Stimulated activated CD8-positive, alpha-beta memory T cell treated with anti-CD3 and anti-CD28 coated beads, Interleukin-2, amount 100 ng/mL, for 1 hour (primary cell): ENCODE data around the gene ANKRD13B.
"Not testable (repeated sequence)": the region's sequence is repeated elsewhere in the genome, so short reads cannot be mapped to it uniquely, and the experiment has no call there.

Experiments used
- DNase-seq, 2 donors: peaks; one replicate each; pipeline ENCODE4 v3.0.0-alpha.2; 2020; ENCODE audit warnings: low read depth in 2 of 2

ANKRD13B gene

DNA sequence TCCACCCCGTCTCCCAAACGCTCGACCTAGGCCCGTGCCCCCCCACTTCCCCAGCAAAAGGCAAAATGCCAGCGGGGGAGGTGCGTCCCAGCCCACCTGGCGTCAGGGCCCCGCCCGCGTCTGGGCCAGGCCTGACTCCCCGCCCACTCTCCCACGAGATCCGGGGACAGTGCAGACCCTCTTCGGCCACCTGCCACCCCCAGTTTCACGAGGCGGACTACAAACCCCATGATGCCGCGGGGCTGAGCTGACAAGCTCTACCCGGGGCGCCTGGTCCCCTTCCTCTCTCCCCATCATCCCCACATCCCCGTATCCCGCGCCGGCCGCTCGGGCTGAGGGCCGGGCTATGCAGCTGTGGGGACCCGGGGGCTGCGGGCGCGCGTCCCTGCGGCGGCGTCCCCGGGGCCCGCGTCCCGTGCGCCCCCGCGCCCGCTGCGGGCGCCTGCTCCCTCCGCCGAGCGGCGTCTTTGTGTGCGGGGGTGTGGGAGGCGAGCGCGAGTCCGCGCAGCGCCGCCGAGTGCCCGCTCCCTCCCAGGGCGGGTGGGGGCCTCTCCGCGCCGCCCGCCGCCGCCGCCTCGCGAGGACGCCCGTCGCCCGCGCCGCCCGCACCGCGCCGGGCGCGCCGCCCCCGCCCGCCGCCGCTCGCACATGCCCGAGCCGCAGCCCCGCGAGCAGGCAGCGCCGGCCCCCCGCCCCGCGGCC, at the start of gene ANKRD13B:
Gene ANKRD13B, plus strand, starts transcription at position 283 of the 702 bp plus-strand sequence. CDS start 490 bp downstream, outside the sequence.
- DNase-seq: no peak

DNA sequence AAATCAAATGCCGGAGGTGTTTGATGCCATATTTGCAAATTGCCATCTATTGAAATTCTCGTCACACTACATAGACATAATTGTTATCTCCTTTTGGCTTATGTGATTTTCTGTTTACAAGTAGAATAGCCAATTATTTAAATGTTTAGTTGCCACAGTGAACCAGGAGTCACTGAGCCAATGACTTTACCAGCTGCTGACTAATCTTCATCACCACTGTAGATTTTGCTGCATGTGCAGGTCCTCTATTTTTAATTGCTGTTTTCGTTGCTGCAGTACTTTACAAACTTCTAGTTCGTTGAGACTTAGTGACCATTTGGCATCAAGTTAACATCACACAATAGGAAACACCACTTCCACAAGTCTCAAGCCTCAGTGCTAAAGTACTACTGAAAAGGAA, 48.9 kb upstream of the ANKRD13B start:
- no peak for DNase-seq

DNA sequence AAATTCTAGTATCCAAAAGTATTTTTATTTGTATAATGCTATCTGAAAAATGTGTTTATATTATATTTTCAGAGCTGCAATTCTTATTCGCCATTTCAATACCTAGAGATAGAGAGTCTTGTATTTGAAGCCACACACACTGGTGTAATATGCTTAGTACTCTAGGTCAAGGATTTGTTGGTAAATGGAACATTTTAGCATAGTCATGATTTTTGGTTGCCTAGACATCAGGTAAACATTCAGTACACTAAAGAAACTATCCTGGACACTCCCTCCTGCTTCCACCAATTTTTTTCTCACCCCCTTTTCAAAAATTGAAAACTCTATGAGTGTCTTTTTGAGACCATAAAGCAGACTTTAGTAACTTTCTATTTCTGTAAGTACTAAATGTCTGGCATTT, 46.8 kb upstream of the ANKRD13B start:
- DNase-seq: no peak

DNA sequence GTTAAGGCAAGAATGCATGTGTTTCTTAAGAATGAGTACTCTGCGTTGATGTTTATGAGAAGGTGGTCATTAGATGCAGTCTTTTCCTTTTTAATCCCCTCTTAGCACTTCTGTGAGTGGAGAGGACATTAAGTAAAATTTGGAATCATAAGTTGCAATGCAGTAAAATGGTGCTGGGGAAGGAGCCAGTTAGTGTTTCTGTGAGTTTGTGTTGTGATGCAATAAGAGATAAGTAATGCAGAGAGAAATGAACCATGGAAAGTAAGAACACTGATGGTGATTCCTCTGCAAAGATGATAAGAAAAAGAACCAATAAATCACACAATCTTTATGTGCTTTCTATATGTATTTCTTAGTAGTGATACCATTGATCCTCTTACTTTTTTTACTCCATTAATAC, 46.1 kb upstream of the ANKRD13B start:
- no peak for DNase-seq

DNA sequence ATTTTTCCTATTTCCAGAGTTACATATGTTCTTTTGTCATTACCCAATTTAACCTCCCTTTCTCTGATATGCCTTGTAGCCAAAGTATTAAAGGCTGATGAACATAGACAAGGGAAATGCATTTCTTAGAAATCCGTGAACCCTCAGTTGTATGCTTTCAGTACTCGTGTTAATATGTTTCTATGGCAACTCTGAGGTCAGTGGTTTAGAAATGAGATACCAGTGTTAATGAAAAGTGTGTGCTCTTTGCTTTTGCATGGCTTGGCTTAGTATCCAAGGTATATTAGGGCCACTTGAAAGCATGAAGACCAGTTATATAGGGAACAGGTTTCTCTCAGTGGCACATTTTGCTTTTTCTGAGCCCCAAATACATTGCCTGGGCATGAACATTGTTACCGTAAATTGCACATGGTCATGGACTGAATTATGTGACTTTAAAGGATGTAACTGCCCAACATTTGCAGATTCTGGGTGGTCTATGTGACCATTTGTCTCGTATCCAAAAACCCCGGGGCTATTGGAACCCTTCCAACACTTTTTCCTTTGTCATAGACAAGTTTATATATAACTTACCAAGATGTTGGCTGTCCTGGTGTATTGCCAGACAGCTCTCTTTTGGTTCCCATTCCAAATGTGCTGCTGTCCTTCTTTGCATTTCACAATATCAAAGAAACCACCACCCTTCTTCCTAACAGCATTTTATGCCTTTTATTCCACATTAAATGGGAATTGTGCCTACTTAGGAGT, 43.6 kb upstream of the ANKRD13B start:
- no peak for DNase-seq

DNA sequence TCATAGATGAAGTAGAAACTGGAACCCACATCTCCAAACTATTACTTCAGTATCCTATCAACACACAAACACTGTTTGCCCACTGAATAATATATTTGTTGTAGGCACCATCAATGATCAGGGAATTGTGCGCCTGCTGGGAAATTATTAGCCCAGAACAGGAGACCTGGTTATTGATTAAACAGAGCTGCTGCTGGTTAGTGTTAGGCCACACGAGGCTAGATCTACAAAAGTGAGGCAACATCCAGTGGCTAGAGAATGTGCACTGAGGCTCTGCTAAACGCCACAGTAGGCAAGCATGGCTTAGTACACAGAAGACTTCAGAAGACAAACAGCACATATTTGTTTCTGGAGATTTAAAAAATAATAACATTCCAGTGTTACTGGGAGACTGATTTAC, 37.1 kb upstream of the ANKRD13B start:
- no peak for DNase-seq

DNA sequence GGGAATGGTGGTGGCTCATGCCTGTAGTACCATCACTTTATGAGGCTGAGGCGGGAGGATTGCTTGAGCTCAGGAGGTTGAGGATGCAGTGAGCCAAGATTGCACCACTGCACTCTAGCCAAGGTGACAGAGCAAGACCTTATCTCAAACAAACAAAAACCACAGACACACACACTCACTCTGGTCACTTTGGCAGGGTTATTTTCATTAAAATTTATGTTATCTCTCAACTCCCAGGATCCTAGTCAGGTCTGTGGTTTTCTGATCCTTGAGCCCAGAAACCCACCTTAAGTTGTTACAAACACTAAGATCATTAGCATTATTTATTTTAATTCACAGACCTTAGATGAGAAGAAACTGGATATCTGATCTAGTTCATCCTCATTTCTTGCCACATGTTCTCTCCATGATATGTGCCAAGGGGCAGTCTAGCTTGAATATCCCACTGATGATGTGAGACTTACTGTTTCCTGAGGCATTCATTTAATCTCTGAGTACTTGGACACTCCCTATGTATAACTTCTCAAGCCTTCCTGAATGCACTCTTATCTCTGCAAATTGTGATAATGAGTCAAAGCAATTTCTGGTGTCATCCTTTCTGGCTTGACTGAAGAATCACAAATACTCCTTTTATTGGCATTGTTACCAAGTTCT, 35.7 kb upstream of the ANKRD13B start:
- no peak for DNase-seq

DNA sequence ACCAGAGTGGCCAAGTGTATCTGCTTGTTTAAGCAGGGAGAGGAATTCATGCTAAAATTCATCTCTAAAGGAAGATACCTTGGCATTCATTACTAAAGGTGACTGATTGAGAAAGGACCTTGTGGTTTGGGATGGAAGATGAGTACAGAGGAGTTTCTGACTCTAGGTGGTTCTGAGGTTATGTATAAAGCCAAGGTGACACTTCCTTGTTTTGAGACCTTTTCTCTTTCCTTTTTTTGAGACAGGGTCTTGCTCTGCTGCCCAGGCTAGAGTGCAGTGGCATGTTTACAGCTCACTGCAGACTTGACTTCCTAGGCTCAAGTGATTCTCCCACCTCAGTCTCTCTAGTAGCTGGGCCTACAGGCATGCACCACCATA, 35.2 kb upstream of the ANKRD13B start:
- no peak for DNase-seq

DNA sequence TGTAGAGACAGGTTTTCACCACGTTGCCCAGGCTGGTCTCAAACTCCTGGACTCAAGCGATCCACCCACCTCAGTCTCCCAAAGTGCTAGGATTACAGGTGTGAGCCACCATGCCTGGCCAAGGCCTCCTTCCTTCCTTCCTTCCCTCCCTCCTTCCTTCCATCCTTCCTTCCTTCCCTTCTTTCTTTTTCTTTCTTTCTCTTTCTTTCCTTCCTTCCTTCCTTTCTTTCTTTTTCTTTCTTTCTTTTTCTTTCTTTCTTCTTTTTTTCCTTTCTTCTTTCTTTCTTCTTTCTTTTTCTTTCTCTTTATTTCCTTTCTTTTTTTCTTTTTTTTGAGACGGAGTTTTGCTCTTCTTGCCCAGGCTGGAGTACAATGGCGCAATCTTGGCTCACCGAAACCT, 34.8 kb upstream of the ANKRD13B start:
- DNase-seq: not testable (repeated sequence)

DNA sequence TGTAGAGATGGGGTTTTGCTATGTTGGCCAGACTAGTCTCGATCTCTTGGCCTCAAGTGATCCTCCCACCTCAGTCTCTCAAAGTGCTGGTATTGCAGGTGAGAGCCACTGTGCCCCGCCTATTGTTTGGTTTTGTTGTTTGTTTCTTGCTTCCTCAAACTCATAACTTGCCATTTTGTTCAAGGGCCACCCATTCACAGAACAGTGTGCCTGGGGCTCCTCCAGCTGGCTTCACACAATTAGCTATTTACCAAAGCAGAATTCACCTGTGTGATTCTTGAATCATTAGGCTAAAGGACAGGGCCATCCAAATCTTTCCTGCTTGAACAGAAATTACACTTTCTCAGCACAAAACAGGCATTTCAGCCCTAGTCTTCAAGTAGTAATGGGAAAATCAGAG, 33.3 kb upstream of the ANKRD13B start:
- DNase-seq: no peak

DNA sequence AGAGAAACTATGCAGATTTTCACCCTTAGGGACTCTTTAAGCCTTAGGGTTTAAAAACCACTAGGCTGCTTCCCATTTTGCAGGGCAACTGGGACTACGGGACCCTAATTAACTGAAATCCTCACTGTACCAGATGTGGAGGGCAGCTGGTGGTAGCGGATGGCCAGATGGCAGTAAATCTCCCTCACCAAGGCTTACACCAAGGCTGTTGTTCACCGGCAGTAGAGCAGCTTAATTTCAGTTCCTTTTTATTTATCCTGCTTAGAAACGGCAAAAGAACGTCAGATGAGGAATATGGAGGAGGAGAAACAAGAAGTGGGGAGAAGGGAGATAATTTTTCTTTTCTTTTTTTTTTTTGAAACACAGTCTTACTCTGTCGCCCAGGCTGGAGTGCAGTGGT, 32.6 kb upstream of the ANKRD13B start:
- DNase-seq: no peak

DNA sequence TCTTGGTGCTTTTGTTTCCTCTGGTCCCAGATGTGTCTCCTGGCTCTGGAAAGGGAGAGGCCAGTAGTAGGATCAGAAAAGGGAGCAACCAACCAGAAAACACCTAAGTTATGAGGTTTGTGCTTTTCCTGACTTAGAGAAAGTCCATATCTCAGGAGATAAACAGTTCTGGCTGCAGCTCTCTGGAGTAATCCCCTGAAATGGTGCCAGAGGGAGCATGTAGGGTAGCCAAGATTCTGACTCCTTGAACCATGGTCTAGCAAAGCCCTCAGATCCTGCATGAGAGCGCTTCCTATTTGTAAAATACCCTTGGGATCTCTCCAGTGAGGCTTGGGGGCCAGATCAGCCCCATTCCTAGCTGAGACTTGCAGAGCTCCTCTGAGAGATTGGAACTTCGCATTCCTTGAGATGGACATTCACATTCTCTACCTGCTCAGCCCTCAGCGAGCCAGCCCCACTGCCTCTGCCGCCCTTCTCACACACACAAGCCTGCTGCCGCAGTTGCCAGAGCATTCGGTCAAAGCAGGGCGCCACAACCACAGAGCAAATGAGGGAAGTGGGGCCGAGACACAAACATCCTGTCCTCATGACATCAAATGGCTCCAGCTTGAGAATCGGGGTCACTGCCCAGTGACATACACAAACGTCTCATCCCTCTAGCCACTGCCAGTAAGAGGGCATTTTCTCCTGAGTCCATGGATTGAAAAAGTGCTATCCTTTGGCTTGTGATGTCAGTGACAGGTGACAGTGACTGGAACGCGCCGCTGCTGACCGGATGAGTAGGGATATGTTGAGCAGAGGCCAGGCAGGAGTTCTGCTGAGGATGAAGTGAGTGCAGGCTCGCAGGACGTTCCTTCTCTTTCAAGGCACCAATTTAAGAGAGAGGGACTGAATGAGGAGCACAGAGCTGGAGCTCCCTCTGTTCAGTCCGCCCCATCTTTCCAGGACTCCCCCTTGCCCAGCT, 31.1 kb upstream of the ANKRD13B start:
- no peak for DNase-seq

DNA sequence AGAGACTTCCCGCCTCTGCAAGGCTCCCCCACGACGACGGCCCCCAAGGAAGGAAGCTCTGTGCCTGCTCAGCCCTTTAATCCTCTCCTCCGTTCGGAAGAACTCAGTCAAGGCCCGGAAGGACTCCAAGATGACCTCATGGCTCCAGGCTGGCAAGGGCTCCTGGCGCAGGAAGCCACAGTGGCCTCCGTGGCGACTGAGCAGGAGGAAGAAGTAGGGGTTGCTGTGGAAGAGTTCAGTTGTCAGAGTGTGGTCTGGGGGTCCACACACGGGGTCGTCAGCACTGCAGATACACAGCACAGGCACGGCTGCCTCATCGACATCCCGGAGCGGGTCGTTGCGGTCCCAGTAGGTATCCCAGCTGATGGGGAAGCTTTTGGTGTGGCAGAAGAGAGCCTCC, 30.3 kb upstream of the ANKRD13B start:
- no peak for DNase-seq

DNA sequence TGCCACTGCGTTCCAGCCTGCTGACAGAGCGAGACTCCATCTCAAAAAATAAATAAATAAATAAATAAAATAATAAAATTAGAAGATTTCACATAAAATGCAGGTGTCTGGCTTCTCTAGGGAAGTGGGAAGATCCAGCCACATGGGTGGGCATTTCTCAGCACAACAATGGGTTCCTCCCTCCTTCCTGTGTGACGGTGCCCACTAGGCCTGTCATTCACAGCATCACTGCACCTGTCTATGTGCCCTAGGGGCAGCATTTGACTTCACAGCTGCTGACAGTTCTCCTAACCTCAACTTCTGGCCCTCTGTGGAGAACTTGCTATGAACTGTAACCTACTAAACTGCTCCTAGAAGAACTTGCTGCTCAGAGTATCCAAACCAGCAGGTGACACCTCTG, 29.1 kb upstream of the ANKRD13B start:
- DNase-seq: no peak

DNA sequence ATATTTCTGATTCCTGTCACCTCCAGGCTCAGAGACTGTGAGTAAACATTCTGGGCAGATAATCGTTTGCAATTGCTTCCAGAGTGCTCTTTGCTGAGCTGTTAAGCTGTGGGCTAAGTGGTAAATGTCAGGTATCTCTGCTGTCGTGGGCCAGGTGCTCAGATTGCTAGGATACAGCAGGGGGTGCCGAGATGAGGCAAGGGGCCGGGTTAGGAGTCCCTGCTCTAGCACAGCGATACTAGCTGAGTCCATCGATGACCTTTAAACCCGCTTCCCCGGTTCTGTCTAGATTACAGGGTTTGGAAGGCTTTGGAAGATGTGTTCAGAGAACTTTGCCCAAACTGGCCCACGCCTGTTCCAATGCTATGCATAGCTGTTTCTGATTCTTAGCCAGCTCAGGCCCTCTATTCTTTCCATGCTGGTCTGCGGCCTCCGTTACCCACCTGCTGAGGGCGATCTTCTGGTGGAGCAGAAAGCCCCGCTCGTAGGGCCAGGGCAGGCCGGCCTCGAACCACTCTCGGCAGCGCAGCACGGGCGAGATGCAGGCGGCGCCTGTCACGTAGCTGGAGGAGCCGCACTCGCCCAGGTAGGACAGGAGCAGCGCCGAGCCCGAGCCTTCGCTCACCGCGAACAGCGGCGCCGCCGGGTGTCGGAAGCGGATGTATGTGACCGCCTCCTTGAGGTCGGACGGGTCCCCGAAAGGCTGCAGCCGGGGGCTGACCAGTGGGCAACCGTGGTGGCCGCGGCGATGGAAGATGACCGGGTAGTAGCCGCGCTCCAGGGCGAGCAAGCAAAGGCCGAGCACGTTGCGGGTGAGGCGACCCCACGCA, 27.1 kb upstream of the ANKRD13B start:
- DNase-seq: peak in 1 of 2 donors; percentile 19

DNA sequence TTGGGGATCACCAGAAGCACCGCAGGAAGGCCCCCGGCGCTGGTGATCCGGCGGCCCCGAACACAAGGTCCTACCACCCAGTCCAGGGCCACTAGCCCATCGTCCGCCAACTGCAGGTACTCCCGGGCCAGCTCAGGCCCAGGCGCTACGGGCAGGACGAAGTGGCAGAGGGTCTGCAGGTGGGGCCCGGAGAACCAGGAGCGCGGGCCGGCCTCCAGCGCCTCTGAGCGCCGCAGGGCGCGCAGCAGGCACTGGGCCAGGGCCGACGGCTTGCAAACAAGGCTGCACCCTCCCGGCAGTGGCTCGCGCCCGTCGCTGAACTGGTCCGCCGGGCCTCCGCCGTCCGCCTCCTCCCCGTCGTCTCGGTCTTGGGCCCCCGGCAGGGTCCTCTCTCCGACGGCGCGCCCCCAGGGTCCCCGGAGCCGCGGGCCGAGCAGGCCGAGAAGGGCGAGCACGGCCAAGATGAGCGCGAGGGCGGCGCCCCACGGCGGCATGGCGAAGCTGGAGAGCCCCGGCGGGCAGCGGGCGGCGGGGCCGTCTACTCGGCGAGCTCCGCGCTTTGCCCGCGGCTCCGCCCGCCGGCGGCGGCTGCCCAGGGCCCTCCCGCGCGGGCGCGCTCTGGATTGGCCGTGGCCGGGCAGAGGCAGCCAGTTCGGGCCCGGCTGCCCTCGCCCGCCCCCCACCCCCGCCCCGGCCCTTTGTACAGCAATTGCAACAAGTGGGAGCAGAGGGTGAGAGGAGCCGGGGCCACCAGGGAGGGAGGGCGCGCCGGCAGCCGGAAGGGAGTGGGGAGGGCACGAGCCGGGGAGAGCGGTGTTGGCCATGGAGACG, 26.2 kb upstream of the ANKRD13B start, which contains the start of gene ABHD15:
Gene ABHD15, minus strand, starts transcription at position 565 of the 831 bp plus-strand sequence. Its CDS starts 71 bp downstream, at position 494.
- DNase-seq: no peak

DNA sequence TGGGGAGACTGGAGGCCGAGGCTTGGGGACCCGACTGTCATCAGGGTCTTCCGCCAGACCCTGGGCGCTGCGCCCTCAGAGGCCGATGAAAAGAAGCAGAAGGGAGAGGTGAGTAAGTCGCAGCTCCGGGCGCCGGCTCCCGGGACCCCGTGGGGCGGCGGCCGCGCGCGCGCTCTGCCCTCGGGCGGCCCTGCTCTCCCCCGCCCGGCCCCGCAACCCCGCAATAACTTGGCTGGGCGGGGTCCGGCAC, 25.7 kb upstream of the ANKRD13B start:
- DNase-seq: no peak

DNA sequence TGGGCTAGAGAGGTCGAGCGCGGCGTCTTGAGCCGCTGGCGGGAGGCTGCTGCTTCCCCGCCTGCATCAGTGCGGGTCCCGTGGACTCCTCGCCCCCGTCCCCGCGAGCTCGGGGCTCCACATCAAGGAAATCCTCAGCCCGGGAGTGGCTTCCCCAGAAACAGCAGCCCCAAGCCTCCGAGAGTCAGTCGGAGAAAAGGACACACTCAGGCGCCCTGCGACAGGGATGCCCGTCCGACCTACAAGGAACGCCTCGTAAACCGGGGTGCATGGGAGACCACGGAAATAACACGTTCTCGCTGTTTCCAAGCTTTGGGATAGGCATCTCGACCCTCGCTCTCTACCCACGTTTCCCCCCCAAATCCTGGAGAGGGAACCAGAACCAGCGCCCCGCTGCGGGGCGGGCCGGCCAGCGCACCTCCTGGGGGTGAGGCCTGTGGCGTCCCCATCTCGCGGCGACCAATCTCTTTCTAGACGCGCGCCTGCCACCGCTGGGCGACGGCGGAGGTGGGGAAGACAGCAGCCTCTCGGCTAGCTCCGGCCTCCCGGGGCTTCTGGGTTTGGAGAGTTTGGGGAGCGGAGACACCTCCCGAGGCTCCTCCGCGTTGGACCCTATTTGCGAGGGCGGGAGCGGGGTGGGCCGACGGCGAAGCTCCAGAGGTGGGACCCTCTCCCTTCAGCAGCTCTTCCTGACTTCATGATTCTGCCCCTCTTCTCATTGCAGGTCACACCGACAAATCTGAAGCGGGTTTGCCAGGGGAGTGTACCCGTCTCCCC, 25.2 kb upstream of the ANKRD13B start:
- DNase-seq: peak in 1 of 2 donors; percentile 56
